ENCODE measurements around the gene FGA. TPM values are rescaled to one million over a fixed set of nuclear protein-coding genes. Genes with fewer than 3 reads are reported as not detected.

FGA gene
- total RNA-seq, 1 experiment from 2014 or later = 71.8 TPM

DNA sequence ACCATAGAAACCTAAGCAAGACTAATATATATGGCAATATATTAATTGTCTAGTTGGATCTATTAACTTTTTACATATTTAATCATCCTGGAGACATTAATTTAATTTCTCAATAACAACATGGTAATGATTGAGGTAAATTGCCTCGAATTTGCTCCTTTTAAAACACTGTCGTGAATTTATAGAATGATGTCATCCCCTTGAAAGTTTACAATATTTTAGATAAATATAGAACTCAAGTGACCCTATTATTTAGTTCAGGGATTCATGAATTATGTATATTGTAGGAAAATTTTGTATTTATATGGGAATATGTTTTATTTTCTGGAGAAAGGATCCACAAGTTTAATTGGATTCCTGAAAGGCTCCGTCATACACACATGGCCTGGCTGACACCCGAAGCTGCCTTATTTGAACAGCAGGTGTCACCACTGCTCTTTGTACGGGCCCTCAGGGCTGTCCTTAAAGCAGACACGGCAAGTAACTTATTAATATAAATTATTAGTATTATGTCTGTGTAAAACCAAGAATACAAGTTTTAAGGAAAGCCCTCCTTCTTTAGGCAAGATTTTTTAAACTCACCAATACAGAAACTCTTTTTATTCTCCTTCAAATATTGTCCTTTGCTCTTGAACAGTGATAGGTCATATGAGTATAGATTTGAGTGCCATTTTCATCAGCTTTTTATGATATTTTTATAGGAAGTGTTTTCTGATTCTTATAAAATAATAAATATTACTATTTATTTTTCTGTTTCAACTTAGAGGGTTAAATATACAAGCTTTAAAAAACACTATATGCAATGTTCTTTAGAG is 38.5 kb downstream of the FGA start:
- peaks cover 13% of the 10 kb centered on the region for H3K36me3 Mint-ChIP-seq (ENCODE audit: insufficient read depth, unreplicated experiment)
- Histone ChIP-seq H3K9me3 (no peaks in the 10 kb centered on the region), H3K4me1 (0 out of 2 replicates have a peak, but pooled peaks cover 4% of the 10 kb centered on the region), H3K36me3 (ENCODE audit: control insufficient read depth, insufficient read depth, low read length) (no peaks in the 10 kb centered on the region), H3K27me3 (replicated peaks; ENCODE audit: control insufficient read depth, insufficient read depth, low read length) (no peaks in the 10 kb centered on the region; the same call in 1 of the 2 replicates), H3K4me3 (ENCODE audit: low read depth, low read length) (no peak overlapping the region)
- H3K9me3 Mint-ChIP-seq (ENCODE audit: unreplicated experiment) = no peaks in the 10 kb centered on the region
- no peak overlapping the region for H3K4me3 Mint-ChIP-seq (ENCODE audit: unreplicated experiment)
- TF ChIP-seq, protein P1, sequence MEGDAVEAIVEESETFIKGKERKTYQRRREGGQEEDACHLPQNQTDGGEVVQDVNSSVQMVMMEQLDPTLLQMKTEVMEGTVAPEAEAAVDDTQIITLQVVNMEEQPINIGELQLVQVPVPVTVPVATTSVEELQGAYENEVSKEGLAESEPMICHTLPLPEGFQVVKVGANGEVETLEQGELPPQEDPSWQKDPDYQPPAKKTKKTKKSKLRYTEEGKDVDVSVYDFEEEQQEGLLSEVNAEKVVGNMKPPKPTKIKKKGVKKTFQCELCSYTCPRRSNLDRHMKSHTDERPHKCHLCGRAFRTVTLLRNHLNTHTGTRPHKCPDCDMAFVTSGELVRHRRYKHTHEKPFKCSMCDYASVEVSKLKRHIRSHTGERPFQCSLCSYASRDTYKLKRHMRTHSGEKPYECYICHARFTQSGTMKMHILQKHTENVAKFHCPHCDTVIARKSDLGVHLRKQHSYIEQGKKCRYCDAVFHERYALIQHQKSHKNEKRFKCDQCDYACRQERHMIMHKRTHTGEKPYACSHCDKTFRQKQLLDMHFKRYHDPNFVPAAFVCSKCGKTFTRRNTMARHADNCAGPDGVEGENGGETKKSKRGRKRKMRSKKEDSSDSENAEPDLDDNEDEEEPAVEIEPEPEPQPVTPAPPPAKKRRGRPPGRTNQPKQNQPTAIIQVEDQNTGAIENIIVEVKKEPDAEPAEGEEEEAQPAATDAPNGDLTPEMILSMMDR (IDR thresholded peaks at IDR 0.05; ENCODE audit: insufficient read depth in 1 of 2, low read depth in 1 of 2, low read length in 1 of 2, severe bottlenecking in 1 of 2, unreplicated experiment in 1 of 2) = peak; percentile 70 to 78
- no peak overlapping the region for H3K27ac Mint-ChIP-seq (ENCODE audit: unreplicated experiment)
- POLR2A ChIA-PET = no interaction called here
- intact Hi-C loops (cut with micrococcal nuclease; ENCODE audit: unreplicated experiment) = loop anchor here (1.0 to 5.0 kb wide), 4 partner anchors 66 to 375 kb away; no protein-coding TSS in a partner anchor
- H3K4me1 Mint-ChIP-seq (ENCODE audit: low read depth, unreplicated experiment) = peaks cover 18% of the 10 kb centered on the region
- no peaks in the 10 kb centered on the region for H3K27me3 Mint-ChIP-seq (ENCODE audit: insufficient read depth, unreplicated experiment)
- CTCF ChIA-PET = interaction anchor here (0.6 to 1.7 kb wide), 5 partner anchors 46 to 231 kb away, joined by 3 to 15 read pairs (median 5); no protein-coding TSS in a partner anchor
- peak; percentile 71 to 79 for DNase-seq
- BruUV-seq (replicated peaks) = no TSS peak

DNA sequence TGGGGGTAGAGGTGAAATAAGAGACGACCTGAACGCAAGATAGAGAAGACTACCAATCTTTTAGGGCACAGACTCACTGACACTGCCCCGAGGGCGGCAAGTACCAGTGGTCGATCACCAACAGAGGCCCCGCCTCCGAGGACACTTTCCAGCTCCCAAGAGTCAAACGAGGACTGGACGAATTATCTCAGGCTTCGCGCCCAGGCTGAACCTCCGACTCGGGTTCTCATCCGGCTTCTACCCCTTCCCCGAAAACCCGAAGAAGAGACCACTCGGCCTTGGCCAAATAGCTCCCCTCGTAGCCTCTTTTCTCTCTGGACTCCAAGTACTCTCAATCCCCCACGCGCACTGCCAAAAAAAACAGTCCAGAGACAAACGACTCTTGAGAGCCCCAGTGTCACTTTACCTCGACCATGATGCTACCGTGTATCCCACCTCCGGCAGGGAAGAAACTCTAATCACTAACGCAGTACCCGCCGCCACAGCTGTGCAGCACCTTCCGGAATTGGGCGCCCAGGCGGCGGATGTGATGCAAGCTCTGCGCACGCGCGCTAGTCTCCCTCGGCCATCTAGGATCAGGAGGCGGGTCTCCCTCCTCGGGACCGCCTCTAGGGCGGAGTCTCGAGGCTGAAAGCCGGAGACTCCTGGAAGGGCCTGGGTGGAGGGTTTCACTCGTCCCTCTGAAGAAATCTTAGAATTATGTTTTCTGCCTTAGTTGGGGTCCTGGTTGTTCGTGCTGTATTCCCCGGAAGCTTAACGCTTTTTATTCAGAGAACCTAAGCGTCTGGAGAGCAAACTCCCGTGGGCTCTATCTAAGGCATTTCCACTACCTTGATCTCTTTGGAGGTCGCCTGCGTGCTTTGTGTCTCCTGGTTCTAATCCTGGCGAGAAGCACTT is 40.4 kb downstream of the FGA start, which contains the start of gene PLRG1:
Gene PLRG1, minus strand, starts transcription at position 507 of the 897 bp plus-strand sequence. Its CDS starts 92 bp downstream, at position 415.
- Mint-ChIP-seq H3K27ac (ENCODE audit: unreplicated experiment) (peak within 1 kb of the TSS; percentile 88), H3K4me1 (ENCODE audit: low read depth, unreplicated experiment) (peaks cover 18% of the 10 kb centered on the region), H3K36me3 (ENCODE audit: insufficient read depth, unreplicated experiment) (peaks cover 13% of the 10 kb centered on the region), H3K9me3 (ENCODE audit: unreplicated experiment) (no peaks in the 10 kb centered on the region), H3K27me3 (ENCODE audit: insufficient read depth, unreplicated experiment) (no peaks in the 10 kb centered on the region), H3K4me3 (ENCODE audit: unreplicated experiment) (peak within 1 kb of the TSS; percentile 84)
- ChIA-PET POLR2A (interaction anchor here (0.5 to 1.2 kb wide), 9 partner anchors 10 to 867 kb away, joined by 3 to 12 read pairs (median 4); partner anchors contain the start of gene FGG), CTCF (interaction anchor here (0.6 to 2.5 kb wide), 6 partner anchors 9 to 893 kb away, joined by 5 to 28 read pairs (median 14); partner anchors contain the start of gene FGG)
- H3K9me3 ChIP-seq = no peaks in the 10 kb centered on the region
- H3K4me3 ChIP-seq (ENCODE audit: low read depth, low read length) = peak within 1 kb of the TSS; percentile 95
- TSS peak; percentile 67 for BruUV-seq (replicated peaks)
- TF ChIP-seq, protein P1 (IDR thresholded peaks at IDR 0.05; ENCODE audit: insufficient read depth in 1 of 2, low read depth in 1 of 2, low read length in 1 of 2, severe bottlenecking in 1 of 2, unreplicated experiment in 1 of 2) = no peak
- 0 out of 2 replicates have a peak, but pooled peaks cover 4% of the 10 kb centered on the region for H3K4me1 ChIP-seq
- intact Hi-C loops (cut with micrococcal nuclease; ENCODE audit: unreplicated experiment) = loop anchor here (1.0 to 5.0 kb wide), 3 partner anchors 9 to 377 kb away; no protein-coding TSS in a partner anchor
- H3K36me3 ChIP-seq (ENCODE audit: control insufficient read depth, insufficient read depth, low read length) = no peaks in the 10 kb centered on the region
- H3K27me3 ChIP-seq (replicated peaks; ENCODE audit: control insufficient read depth, insufficient read depth, low read length) = no peaks in the 10 kb centered on the region
- DNase-seq = peak; percentile 94 to 95

DNA sequence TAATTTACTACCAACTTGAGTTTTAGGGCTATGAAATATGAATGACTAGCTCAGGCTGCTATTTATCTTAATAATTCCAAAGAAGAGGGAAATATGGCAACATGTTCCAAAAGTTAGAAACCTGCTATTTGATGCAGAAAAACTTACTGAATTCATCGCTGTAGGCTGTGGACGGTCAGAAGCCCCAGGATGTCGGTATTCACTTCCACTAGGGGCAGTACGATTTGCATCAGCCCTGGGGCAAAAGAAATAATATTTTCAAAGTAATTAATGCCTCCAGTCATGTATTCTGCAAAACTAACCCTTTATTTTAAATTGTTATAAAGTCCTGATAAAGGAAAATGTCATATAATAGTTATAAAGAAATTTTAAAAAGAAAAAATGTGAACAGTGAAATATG is 44.9 kb downstream of the FGA start:
- POLR2A ChIA-PET = no interaction called here
- H3K9me3 Mint-ChIP-seq (ENCODE audit: unreplicated experiment) = no peaks in the 10 kb centered on the region
- no peak overlapping the region for H3K4me3 Mint-ChIP-seq (ENCODE audit: unreplicated experiment)
- H3K4me1 Mint-ChIP-seq (ENCODE audit: low read depth, unreplicated experiment) = peaks cover 11% of the 10 kb centered on the region
- H3K4me3 ChIP-seq (ENCODE audit: low read depth, low read length) = no peak overlapping the region
- no peaks in the 10 kb centered on the region for H3K36me3 ChIP-seq (ENCODE audit: control insufficient read depth, insufficient read depth, low read length)
- H3K4me1 ChIP-seq = 0 out of 2 replicates have a peak, but pooled peaks cover 4% of the 10 kb centered on the region
- DNase-seq = no peak
- H3K27ac Mint-ChIP-seq (ENCODE audit: unreplicated experiment) = no peak overlapping the region
- no peaks in the 10 kb centered on the region for H3K9me3 ChIP-seq
- H3K27me3 ChIP-seq (replicated peaks; ENCODE audit: control insufficient read depth, insufficient read depth, low read length) = no peaks in the 10 kb centered on the region
- CTCF ChIA-PET = no interaction called here
- no TSS peak for BruUV-seq (replicated peaks)
- intact Hi-C loops (cut with micrococcal nuclease; ENCODE audit: unreplicated experiment) = no loop called here
- H3K27me3 Mint-ChIP-seq (ENCODE audit: insufficient read depth, unreplicated experiment) = no peaks in the 10 kb centered on the region
- H3K36me3 Mint-ChIP-seq (ENCODE audit: insufficient read depth, unreplicated experiment) = peaks cover 20% of the 10 kb centered on the region
- TF ChIP-seq, protein P1 (IDR thresholded peaks at IDR 0.05; ENCODE audit: insufficient read depth in 1 of 2, low read depth in 1 of 2, low read length in 1 of 2, severe bottlenecking in 1 of 2, unreplicated experiment in 1 of 2) = peak in 1 of 2 experiments; percentile 27

All from Caco-2 (cell line).